Activated CD4-positive, alpha-beta T cell treated with anti-CD3 and anti-CD28 coated beads, Interleukin-2, amount 50 U/mL, for 4 hours (primary cell): ENCODE measurements around the gene SERPING1.

Source experiments
- DNase-seq, 2 experiments: peaks; one replicate each; pipeline ENCODE4 v3.0.0-alpha.2; 2020

Gene SERPING1

GRCh38 chr11:57597461-57597915, at the start of gene SERPING1:
SERPING1 (plus strand) TSS chr11:57597685; CDS start chr11:57598271, 586 bp downstream.
- DNase-seq, result no peak

GRCh38 chr11:57547854-57548377, 49.6 kb upstream of the SERPING1 start:
- DNase-seq, result no peak

- no peak for DNase-seq
Observed at GRCh38 chr11:57549983-57550382, 47.5 kb upstream of the SERPING1 start.

DNA sequence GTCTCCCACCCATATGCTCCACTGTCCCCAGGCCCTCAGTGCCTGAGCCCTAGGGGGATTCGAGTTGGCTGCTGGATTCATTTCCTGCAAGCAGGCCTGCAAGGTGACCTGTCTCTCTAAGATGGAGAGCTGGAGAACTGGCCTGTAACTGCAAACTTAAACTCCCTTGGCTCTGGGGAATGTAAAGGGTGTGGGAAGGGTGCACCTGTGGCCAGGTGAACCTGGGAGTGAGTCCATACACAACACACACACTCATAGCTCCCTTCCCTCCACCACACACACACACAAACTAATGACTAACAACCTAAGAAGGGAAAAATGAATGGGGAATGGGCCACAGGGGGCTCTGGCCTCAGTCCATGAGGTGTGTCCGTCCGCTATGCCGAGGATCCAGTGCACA, 45.5 kb upstream of the SERPING1 start:
- no peak for DNase-seq

DNA sequence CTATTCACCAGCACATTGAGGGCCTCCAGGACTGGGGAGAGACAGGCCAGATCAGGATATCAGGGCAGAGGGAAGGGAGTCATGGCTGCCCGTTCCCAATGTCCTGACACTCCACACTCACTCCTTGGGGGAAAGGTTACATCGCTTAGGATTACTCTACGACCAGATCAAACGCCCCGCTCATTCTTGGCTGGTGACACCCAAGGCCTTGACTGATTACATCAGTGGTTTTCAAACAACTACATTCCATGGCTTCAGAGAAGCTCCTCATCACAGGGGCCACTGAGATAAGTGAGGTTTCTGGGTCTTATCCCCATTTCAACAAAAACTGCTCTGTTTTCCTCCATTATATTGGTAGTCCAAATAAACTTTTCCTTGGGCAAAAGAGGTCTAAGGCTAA, 45.0 kb upstream of the SERPING1 start:
- DNase-seq, result no peak

DNA sequence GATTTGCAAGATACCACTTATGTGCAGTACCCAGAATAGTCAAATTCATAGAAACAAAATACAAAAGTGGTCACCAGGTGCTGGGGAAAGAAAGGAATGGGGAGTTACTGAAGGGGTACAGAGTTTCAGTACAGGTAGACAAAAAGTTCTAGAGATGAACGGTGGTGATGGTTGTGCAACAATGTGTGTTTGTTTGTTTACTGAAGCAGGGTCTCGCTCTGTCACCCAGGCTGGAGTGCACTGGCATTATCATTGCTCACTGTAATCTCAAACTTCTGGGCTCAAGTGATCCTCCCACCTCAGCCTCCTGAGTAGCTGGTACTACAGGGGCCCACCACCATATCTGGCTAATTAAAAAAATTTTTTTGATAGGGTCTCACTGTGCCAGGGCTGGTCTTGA, 42.1 kb upstream of the SERPING1 start:
- DNase-seq, result no peak

- DNase-seq, result no peak
Observed at GRCh38 chr11:57556041-57556440, 41.4 kb upstream of the SERPING1 start.

DNA sequence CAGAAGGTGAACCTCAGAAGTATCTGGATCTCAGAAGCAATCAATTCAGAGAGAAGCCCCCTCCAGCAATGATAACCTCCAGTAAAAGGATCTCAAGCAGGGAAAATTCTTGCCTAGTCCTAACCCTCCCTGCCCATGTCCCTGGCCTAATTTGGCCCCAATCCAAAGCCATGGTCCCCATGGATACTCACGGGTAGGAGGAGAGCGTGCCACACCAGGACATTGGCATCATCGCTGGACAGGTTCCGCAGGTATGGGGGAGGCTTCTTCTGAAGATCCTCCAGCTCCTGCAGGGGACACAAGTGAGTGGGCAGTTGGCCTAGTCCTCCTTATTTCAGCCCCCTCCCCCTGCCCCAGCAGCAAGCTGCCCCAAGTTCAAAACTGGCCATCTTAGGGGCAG, 37.3 kb upstream of the SERPING1 start:
- no peak for DNase-seq

DNA sequence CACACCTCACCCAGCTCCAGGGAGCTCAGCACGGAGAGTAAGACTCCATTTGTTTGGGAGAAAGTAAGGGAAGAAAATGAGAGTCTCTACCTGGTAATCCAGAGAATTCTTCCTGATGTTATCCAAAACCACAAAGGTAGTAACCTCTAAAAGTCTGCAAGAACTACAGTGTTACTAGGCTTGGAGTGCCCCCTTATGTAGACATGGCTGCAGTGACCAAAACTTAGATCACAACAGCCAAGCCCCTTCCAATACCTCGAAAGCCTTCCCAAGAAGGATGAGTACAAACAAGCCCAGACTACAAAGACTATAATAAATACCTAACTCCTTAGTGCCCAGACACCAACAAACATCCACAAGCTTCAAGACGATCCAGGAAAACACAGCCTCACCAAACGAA, 34.9 kb upstream of the SERPING1 start:
- no peak for DNase-seq

- DNase-seq, result peak in 1 of 2 experiments; percentile 21
Observed at GRCh38 chr11:57566005-57566904, 31.2 kb upstream of the SERPING1 start.

GRCh38 chr11:57566905-57567514, 30.5 kb upstream of the SERPING1 start:
- DNase-seq, result peak; percentile 31 to 33

DNA sequence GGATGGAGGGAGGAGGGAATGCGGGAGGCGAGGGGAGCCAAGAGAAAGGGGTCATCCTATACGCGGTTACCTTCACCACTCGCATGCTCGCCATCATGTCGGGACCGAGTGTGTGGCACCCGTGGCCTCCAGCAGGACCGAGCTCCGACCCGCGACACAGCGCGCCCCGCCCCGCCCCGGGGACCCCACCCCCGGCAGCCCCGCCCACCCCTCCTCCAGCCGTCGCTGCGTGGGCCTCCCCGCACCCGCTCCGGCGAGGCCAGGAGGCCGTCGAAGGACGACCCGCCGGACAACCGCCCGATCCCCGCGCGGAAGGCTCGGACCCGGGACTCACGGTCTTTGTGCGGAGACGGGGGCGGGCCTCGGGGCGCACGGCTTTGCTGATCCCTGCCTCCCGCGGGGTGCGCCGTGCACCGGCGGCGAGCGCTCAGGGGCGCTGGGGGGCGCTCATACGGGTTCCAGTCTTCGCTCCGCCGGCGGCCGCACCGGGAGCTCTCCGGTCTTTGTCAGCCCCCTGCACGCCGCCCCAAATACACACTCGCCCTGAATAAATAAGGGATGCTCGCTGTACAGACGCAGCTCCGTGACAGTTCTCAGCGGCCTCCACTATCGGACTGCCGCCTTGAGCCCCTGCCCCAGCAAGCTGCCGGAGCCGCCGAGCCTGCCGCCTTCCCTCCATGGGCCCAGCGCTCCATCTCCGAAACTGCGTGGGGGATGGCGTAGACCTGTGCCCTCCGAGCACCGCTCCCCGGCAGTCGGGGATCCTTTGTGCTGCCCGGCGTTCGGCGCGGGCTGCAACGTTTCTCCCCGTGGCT, 29.8 kb upstream of the SERPING1 start, which contains the start of gene UBE2L6:
Gene UBE2L6, minus strand, starts transcription at position 158 of the 815 bp plus-strand sequence. Its CDS starts 61 bp downstream, at position 97.
- DNase-seq, result peak; percentile 56 to 61

GRCh38 chr11:57568330-57568766, 29.1 kb upstream of the SERPING1 start:
- peak; percentile 86 to 89 for DNase-seq

- DNase-seq, result no peak
Observed at GRCh38 chr11:57571606-57572005, 25.9 kb upstream of the SERPING1 start.

GRCh38 chr11:57574061-57574460, 23.4 kb upstream of the SERPING1 start:
- DNase-seq, result no peak

DNA sequence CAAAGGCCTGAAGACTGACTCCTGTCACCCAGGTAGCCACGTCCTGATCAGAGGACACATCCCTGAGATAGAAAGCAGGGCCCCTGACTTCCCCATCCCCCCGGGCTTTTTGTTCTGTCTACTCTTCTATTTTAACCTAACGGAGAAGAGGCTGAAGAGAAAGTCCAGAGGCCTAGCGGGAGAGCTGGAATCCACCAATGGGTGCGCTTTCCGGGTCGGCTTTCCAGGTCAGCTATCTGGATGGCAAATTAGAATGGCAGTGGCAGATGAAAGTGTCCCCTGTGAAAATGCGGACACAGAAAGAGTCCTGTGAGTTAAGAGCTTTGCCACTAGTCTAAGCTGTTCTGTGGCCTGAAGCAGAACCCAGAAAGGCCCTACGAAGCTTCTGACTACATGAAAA, 13.1 kb upstream of the SERPING1 start:
- DNase-seq, result no peak

- DNase-seq, result no peak
Observed at GRCh38 chr11:57585301-57585700, 12.2 kb upstream of the SERPING1 start.

DNA sequence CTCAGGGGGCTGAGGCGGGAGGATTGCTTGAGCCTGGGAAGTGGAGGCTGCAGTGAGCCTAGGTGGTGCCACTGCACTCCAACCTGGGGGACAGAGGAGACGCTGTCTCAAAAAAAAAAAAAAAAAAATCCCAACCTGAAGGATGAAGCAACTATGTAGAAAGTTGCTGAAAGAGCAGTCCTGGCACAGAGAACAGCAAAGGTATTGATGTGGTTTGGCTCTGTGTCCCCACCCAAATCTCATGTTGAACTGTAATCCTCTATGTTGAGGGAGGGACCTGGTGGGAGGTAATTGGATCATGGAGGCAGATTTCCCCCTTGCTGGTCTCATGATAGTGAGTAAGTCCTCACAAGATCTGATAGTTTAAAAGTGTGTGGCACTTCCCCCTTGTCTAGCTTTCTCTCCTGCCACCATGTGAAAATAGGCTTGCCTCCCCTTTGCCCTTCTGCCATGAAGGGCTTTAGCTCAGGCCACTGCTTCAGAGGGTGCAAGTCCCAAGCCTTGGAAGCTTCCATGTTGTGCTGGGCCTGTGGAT, 10.7 kb upstream of the SERPING1 start:
- no peak for DNase-seq

DNA sequence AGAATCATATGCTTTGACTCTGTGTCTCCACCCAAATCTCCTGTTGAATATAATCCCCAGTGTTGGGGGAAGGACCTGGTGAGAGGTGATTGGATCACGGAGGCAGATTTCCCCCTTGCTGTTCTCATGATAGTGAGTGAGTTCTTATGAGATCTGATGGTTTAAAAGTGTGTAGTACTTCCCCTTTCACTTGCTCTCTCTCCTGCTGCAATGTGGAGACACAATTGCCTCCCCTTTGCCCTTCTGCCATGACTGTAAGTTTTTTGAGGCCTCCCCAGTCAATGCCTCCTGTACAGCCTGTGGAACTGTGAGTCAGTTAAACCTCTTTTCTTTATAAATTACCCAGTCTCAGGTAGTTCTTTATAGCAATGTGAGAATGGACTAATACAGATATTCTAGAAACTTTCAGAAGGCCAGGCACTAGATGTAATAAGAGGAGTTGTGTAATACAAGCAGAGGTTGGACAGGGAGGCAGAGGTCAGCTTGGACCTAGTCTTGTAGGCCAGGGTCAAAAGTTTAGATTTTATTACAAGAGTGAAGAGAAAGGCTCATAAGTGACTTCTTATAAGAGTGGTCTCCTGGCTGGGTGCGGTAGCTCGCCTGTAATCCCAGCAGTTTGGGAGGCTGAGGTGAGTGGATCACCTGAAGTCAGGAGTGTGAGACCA, 9.3 kb upstream of the SERPING1 start:
- DNase-seq, result no peak

- no peak for DNase-seq
Observed at GRCh38 chr11:57596266-57596885, 1.1 kb upstream of the SERPING1 start.
